Erythroblast (primary cell): ENCODE measurements around the gene TMEM164.

Experiments used
- GATA1 ChIP-seq: IDR thresholded peaks from 2 replicates; pipeline ENCODE4 v1.6.1; 2011; ENCODE audit warnings: low read depth, mild to moderate bottlenecking, control low read depth, low read length, moderate library complexity
- POLR2A ChIP-seq: IDR thresholded peaks from 2 replicates; pipeline ENCODE4 v1.6.1; 2011; ENCODE audit warnings: mild to moderate bottlenecking, low read length

GRCh38 chrX:110008011-110008635 lies 5.2 kb downstream of the TMEM164 start:
- TF ChIP-seq POLR2A (no peak), GATA1 (no peak)
